OCI-LY7 (cell line): ENCODE data around the gene SIPA1L3.

Experiments used
- CTCF ChIP-seq: fragments of 200-600 bp; sonication (generic); conservative IDR thresholded peaks from 2 replicates; pipeline ENCODE4 v1.5.1; 2014; ENCODE audit warnings: mild to moderate bottlenecking, antibody characterized with exemption, low read length, moderate library complexity, mixed read lengths
- EZH2phosphoT487 ChIP-seq: fragments of 200-600 bp; sonication (generic); IDR thresholded peaks from 2 replicates; pipeline ENCODE4 v1.6.1; 2018; ENCODE audit warnings: low read depth, borderline replicate concordance, mild to moderate bottlenecking, mixed run types, antibody characterized with exemption, low read length, moderate library complexity, mixed read lengths

DNA sequence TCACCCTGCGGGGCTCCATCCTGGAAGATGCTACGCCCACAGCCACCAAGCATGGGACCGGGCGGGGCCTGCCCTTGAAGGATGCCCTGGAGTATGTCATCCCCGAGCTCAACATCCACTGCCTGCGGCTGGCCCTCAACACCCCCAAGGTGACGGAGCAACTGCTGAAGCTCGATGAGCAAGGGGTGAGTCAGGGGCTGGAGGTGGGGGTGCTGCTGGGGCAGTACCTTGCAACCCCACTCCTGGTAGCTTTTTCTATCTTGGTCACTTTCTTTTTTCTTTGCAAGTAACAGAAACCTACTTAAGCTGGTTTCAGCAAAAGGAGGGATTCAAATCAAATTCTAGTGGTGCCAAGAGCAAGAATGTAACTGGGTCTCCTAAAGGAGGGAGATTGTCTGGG, 193.0 kb downstream of the SIPA1L3 start:
- no peak for TF ChIP-seq CTCF
- TF ChIP-seq EZH2phosphoT487: no peak
